Measurements from ENCODE around the gene AGAP6.
A peak's percentile ranks its signal among the peaks of the same experiment; 100 is the strongest.
"Not testable (repeated sequence)": the region's sequence is repeated elsewhere in the genome, so short reads cannot be mapped to it uniquely, and the experiment has no call there.

AGAP6 gene

DNA sequence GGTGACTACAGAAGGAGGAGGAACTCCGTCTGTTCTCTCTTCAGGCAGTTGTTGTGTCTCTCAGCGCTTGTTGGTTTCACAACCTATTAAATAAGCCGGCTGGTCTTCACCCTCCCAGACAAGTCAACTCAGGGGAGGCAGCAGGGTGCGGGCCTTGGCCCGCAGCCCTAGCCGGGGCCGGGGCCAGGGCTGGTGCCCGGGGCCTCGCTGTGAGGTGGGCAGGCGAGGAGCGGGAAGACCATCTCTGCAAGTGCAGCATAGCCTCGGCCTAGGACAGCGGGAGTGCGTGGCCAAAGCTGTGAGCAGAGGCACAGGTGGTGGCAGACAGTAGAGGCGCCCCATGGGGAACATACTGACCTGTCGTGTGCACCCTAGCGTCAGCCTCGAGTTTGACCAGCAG, at the start of gene AGAP6:
Gene AGAP6, plus strand, starts transcription at position 31 of the 400 bp plus-strand sequence. Its CDS starts 310 bp downstream, at position 341.
- DNase-seq = not testable (repeated sequence)

DNA sequence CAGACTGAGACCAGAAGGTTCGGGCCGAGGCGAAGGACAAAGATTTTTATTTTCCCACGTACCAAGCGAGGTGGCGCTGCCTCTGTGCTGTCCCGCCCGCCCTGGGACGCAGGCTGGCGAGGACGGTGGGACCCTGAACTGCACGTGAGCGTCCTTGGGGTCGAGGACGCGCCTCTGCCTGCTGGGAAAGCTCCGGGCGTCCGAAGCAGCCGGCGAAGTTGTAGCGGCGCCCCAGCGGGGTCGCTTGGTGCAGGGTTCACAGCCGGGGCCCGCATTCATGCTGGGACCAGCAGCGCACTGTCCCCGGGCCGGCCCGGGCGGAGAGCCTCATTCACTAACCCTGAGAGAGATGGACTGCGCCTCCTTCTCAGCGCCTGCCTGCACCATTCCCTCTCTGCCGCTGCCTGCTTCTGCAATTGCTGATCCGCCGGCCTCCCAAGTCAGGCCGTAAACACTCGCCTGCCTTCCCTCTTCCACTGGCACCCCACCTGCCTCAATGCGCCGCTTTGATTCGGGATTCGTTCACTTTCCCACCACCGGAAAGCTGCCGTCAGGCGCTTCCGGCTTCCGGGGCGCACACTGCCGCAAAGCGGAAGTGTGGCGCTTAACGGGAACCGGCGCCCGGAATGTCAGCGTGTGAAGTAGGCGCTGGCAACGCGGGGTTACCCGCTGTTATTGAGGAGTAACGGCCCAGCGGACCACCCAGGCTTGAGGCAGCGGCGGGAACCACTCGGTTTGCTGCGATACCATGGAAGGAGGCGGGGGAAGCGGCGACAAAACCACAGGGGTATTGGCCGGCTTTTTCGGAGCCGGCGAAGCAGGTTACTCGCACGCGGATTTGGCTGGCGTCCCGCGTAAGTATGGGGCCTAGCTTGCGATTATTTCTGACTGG, 46.5 kb upstream of the AGAP6 start, which contains the start of the genes PARG and TIMM23B:
Gene PARG, minus strand, starts transcription at position 581 of the 892 bp plus-strand sequence. Its CDS starts 302 bp downstream, at position 279.
Gene TIMM23B, plus strand, starts transcription at position 607 of the 892 bp plus-strand sequence. Its CDS starts 142 bp downstream, at position 749.
- peak; percentile 85 for DNase-seq

DNA sequence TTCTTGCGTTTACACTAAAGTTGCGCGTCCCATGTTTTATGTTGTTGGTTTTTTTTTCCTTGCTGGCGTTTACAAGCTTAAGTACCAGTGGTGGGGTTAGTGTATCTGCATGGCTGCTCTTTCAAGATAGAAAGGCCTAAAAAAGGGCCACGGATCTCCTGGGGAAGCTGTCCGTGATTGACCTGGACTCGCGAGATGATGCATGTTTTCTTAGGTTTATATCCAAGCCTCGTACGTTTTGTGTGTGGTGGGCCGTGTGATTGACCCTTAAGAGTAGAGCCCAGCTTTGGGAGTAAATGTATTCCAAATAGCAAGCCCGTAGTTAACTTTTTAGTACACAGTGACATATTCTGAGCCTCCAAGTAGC, 45.9 kb upstream of the AGAP6 start:
- not testable (repeated sequence) for DNase-seq

DNA sequence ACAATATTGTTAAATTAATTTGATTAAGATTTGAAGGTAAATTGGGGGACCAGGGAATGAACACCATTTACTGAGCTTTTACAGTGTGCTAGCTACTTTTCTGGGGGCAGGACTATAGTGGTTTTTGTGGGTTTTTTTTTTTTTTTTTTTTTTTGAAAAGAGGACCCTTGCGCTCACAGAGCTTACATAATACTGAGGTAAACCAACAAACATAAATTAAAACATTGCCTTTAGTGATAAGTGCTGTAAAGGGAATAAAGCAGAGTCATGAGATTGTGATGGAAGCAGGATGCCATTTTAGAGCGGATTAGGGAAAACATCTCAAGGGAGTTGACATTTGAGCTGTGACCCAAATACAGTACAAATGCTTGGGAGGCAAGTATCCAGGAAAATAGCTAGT, 44.6 kb upstream of the AGAP6 start:
- not testable (repeated sequence) for DNase-seq

DNA sequence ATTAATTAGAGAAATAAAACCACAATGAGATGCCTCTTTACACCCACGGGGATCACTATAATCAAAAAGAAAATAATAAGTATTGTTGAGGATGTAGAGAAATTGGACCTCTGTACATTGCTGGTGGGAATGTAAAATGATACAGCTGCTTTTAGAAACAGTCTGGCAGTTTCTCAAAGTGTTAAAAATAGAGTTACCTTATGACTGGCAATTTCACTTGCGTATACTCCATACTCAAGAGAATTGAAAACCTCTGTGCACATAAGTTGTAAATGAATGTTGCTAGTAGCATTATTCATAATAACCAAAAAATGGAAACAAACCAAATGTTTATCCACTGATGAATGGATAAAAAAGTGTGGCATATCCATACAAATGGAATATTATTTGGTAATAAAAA, 40.1 kb upstream of the AGAP6 start:
- not testable (repeated sequence) for DNase-seq

DNA sequence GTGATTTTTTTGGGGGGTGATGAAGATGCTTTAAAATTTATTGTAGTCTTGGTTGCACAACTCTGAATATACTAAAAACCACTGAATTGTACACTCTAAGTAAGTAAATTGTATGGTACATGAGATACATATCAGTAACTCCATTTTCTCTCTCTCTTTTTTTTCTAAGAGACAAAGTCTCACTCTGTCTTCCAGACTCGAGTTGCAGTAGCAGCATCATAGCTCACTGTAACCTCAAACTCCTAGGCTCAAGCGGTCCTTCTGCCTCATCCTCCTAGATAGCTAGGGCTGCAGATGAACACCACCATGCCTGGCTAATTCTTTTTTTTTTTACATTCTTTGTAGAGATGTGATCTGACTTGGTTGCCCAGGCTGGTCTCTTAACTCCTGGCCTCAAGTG, 39.5 kb upstream of the AGAP6 start:
- DNase-seq = not testable (repeated sequence)

DNA sequence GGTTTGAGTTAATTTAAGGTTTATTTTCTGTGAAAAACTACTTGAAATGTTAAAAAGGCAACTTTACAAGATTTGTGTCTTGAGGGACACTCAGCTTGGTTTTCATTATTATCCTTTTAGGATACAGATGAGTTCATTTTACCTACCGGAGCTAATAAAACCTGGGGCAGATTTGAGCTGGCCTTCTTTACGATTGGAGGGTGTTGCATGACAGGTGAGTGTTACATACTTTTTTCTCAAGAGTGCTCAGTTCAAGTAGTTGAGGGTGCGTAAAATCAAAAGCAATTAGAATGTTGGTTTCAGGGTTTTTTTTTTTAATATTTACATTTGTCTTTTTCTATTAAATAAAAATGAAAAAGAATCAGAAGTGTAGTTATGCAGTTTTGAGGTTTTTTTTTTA, 36.2 kb upstream of the AGAP6 start:
- DNase-seq = not testable (repeated sequence)

DNA sequence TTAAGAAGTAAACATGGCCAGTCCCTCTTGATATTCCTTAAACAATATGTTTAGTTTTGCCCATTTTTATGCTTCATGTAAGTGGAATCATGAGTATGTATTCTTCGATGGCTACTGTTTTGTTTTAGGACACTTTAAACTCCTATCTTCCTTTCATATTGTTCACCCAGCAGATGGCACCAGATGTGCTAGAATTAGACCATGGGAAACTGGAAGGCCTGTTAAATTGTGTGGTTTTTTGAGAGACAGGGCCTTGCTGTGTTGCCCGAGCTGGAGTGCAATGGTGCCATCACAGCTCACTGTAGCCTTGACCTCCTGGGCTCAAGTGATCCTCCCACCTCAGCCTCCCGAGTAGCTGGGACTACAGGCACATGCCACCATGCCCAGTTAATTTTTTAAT, 35.1 kb upstream of the AGAP6 start:
- DNase-seq = not testable (repeated sequence)

DNA sequence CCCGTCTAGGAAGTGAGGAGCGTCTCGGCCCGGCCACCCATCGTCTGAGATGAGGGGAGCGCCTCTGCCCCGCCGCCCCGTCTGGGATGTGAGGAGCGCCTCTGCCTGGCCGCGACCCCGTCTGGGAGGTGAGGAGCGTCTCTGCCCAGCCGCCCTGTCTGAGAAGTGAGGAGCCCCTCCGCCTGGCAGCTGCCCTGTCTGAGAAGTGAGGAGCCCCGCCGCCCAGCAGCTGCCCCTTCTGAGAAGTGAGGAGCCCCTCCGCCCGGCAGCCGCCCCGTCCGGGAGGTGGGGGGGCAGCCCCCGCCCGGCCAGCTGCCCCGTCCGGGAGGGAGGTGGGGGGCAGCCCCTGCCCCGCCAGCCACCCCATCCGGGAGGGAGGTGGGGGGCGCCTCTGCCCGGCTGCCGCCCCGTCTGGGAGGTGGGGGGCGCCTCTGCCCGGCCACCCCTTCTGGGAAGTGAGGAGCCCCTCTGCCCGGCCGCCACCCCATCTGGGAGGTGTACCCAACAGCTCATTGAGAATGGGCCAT, 17.8 kb upstream of the AGAP6 start:
- DNase-seq = not testable (repeated sequence)

DNA sequence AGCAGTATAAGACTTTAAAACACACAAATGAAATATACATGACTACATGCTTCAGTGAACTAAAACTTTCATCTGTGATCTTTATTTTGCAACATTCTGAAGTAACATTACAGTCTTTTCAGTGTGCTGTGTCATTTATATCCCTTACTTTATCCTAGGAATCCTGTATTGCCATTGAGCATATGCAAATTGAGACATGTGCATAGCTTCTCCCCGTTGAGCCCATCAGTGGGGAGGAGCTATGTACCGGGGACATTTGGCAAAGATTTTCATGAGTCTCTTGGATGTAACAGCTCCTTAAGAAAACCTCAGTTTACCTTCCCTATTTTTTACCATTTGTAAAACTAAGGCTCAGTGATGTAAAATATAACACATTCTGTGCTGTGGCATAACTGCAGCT, 16.7 kb upstream of the AGAP6 start:
- DNase-seq = not testable (repeated sequence)

DNA sequence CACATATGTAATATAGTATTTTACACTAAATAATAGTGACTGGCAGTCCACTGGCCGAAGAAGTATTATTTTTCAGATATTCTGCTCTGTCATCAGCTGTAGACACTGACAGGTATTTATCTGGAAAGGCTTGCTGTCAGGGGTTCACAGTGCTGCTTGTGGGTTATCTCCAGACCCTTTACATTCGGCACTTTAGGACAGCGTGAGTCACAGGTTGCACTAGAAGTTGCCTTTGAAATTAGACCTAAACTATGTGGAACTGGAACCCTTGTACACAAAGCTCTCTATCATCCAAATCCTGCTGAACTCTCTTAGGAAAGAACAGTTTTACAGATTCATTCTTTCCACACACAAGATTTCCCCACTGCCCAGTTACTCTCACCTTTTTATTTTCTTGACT, 16.1 kb upstream of the AGAP6 start:
- not testable (repeated sequence) for DNase-seq

DNA sequence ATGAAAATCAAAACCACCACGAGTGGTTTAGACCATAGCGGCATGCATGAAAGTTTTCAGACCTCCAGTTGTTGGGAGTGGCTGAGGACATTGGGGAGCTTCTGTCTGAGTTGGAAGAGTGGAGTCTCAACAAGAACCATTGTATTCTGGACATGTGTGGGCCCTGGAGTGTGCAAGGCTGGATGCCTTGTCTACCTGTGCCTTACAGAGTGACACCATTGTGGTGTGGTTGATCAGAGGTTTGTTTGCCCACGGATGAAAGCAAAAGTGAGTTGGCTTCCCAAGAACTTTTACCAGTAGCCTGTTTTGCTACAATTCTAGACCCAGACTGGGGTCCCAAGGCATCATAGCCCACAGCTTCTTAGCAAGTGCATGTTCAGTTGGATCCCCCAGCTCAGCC, 10.4 kb upstream of the AGAP6 start:
- DNase-seq = not testable (repeated sequence)

DNA sequence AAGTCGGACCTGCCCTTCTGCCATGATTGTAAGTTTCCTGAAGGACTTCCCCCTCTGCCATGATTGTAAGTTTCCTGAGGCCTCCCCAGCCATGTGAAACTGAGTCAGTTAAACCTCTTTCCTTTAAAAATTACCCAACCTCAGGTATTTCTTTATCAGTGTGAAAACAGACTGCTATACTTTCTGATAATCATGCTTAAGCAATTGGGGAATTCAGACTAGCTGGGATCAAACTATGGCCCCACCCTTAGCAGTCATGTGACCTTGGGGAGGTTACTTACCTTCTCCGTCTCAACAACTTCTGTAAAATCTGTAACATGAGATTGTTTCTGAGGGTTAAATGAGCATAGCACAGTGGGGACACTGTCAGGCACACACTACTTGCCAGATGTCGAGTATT, 999 bp upstream of the AGAP6 start:
- not testable (repeated sequence) for DNase-seq

DNA sequence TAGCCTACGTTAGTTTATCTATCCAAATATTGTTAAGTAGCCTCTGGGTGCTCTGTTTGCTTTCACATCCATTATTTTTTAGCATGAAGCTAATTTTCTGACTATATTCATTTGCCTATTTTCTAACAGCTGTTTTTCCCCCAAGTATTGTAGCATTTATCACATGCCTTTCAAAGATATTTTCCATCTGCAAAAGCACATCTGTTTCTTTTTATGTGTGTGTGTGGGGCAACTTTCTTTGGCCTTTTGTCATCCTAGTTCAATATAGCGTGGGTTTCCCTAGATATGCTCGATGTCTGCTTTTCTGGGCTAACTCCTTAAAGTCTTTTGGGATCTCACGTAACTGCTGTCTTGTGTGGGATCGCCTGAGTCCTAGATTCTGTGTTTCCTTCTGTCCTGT, 7.1 kb downstream of the AGAP6 start:
- DNase-seq = not testable (repeated sequence)

DNA sequence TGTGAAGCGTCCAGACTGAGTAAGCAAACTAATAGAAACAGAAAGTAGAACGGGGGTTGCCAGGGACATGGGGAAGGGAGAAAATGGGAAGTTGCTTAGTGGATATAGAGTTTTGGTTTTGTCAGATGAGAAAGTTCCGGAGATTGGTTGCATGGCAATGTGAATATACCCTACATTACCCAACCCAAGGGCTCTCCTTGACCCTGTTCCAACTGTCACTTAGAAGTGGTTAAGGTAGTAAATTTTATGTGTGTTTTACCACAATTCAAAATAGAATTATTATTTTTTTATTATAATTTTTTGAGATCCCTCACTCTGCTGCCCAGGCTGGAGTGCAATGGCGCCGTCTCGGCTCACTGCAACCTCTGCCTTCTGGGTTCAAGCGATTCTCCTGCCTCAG, 25.8 kb downstream of the AGAP6 start:
- not testable (repeated sequence) for DNase-seq

DNA sequence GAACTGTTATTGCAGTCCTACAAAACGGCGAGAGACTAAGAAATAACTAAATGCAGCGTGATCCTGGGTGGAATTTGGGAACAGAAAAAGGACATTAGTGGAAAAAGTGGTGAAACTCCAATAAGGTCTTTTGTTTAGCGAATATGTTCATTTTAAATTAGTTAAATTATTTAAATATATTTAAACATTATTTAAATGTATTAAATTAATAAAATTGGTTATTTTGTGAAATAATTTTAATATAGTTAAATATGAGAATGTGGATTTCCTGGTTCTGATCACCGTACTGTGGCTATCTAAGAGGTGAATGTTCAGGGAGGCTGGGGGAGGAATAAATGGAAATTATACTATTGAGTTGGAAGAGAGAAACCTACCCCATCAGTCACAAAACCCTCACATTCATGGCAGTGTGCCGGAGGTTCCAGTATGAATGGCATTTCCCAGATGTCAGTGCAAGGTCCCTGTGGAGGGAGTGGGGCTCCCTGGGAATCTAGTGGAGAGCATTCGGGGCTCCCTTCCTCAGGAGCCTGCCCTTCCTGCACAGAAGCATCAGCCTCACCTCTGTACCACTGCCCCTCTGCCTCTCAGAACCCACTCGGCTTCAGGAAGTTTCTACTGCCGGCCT, 27.5 kb downstream of the AGAP6 start:
- not testable (repeated sequence) for DNase-seq

DNA sequence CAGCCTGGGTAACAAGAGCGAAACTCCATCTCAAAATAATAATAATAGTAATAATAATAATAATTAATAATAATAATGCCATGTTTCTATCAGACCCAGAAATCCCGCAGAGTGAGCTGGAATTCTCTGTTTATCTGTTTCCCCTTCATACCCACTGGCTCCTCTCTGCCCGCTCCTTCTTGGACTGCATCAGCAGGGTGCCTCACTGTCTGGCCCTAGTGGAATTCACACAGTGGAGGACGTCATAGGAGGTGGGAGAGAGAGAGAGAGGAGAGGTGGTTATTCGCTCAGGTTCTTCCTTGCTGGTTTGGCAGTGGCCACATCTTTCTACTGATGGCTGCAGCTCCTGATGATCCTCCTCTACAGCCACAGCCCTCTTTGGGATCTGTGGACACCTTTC, 28.7 kb downstream of the AGAP6 start:
- not testable (repeated sequence) for DNase-seq

DNA sequence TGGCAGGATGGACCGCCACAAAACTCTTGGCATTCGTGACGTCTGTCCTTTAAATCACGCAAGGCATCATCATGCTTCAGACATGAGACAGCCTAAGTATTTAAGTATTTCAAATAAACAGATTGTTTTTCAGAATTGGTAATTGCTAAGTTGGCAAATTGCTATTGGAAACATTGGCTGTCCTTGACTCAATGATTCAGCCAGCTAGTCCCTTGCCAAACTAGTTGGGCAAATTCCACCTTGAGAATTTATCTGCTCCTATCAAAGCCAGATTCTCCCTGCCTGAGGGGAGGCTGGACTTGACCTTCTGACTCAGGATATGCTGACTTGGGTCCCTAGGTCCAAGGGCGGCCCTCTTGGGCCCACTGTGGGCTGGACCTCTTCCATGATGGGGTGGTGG, 29.4 kb downstream of the AGAP6 start:
- DNase-seq = not testable (repeated sequence)

DNA sequence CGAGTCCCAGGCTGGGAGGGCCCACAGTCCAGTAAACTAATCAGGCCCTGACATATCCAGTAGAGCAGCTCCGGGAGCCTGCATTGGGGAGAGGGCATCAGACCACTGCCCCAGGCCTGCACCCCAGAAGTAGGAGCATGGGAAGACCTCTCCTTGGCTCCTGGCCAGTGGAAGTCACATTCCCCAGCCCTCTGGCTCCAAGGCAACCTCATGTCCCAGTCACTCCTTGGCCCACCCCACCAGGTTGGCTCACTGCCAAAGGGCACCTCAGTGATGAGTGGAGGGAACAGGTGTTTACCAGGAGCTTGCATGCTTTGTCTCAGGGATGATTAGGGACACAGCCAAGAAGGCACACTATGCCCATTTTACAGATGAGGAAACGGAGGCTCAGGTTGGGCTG, 31.1 kb downstream of the AGAP6 start:
- not testable (repeated sequence) for DNase-seq

DNA sequence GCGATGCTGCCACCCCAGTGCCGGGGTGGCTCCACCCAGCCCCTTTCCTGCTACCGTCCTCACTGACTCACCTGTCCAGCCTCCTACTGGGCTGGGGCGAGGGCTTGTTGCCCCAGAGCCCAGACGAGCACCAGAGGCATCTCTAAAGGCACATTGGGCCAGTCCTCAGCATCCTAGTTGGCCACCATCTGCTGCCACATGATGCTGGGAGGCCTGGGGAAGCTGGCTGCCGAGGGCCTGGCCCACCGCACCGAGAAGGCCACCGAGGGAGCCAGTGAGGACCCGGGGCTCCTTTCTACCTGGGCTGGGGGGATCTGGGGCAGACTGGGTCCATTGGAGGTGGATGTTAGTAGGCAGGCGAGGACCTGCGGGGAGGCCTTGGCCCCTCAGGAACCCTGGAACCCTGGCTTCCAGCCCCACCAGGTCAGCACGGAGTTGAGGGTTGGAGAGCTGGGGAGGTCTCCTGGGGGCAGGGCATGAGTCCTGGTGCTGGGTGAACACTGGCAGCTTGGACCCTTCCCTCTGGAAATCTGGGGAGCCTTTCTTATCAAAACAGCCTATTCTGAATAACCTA, 32.3 kb downstream of the AGAP6 start:
- DNase-seq = not testable (repeated sequence)

DNA sequence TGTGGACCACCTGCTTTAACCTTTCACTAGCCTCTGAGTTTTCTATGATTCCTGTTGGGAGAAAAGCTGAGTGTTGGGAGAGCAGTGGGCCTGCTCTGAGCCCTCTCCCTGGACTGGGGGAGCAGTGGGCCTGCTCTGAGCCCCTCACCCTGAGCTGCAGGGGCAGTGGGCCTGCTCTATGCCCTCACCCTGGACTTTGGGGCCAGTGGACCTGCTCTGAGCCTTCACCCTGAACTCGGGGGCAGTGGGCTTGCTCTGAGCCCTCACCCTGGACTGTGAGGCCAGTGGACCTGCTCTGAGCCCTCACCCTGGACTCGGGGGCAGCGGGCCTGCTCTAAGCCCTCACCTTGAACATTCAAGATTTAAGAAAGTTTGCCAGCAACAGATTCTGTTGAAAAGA, 33.4 kb downstream of the AGAP6 start:
- DNase-seq = no peak

DNA sequence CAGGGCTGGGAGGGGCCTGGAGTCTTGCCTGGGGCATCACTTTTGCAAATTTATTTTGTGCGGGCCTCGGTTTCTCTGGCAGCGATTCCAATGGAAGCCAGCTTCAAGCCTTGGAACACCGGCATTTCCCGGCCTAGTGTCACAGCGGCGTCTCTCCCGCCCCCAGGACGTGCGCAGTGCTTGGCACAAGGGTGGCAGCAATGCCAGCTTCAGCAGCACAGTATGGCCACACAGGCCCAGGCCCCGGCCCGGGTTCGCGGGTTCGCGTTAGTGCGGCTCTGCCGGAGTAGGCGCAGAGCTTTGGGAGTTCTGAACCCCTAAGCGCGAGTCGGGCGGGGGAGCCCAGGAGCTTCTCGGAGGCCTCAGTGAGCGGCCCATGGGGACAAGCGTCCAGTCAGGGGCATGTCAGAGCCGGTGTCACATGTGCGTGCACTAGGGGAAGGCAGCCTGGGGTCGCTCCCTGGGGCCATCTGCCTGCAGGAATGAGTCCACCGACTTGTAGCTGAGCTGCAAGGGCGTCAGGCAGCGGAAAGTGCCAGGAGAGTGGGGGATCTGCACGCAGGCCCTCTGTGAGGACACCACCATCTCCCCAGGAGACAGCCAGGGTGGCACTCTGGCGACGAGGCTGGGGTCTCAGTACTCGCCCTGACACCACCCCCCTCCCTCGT, 36.6 kb downstream of the AGAP6 start:
- DNase-seq = not testable (repeated sequence)

DNA sequence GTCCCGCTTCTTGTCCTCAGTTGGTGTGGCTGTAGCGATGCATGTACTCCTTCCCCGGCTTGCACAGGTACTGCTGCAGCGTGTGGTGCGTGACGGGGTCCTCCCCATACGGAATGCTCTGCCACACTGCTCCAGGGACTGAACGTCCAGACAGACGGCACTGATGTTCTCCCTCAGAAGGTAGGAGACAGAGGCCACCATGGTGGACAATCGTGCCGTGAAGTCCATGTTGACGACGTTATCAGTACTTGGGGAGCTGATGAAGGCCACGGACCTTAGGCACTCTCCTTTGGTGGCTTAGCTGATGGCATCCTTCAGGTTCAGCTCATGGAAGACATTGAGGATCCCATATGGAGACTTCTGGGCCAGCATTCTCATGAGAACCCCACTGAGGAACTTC, 37.4 kb downstream of the AGAP6 start:
- no peak for DNase-seq

Measured in activated CD4-positive, alpha-beta T cell treated with anti-CD3 and anti-CD28 coated beads, Interleukin-2, amount 50 U/mL, for 16 hours (primary cell).